NCI-H1092 (cell line): ENCODE data around the gene ZNF76.
"Not testable (repeated sequence)": the region's sequence is repeated elsewhere in the genome, so short reads cannot be mapped to it uniquely, and the experiment has no call there.

Source experiments
- DNase-seq: peaks from one replicate; lab custom pipeline; 2025; lab: John Stamatoyannopoulos, UW

Gene ZNF76

GRCh38 chr6:35300848-35301247, 41.3 kb downstream of the ZNF76 start:
- DNase-seq, result no peak

DNA sequence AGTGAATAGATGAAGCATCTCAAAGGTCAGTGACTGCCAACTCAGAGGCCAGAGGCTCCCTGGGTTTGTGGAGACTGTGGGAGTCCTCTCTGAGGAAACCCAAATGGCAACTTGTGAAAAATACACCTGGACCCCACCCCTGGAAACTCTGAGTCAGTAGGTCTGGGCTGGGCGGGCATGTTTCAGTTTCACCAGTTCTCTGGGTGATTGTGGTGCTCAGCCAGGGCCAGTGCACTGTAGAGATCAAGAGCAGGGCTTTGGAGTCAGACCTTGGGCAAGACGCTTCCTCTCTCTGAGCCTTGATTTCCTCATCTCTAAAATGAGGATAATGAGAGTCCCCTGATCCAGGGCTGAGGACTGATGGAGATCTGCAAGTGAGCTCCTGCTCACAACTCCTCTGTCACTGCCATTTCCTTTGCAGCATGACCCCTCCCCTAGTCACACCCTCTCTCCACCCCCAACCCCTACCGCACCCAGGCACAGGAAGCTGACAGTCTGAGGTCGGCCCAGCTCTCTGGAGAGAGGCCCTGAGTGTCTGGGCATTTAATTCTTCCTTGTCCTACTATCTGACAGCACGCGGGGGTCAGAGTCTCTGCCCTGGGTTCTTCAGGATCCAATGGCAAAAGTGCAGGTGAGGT, 43.2 kb downstream of the ZNF76 start:
- no peak for DNase-seq

DNA sequence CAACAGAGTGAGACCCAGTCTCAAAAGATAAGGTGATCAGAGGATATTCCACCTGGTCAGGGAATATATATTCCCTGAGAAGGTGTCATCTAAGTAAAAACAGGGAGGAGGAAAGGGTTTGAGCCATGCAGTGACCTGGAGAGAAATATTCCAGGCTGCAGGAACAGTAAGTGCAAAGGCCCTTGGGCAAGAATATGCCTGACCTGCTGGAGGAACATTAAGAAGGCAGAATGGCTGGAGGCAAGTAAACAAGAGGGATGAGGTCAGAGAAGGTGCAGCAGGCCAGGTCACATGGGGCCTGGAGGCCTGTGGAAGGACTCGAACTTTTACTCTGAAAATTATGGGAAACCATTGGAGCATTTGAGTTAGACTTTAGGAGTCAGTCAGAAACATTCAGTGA, 44.8 kb downstream of the ZNF76 start:
- DNase-seq, result no peak

DNA sequence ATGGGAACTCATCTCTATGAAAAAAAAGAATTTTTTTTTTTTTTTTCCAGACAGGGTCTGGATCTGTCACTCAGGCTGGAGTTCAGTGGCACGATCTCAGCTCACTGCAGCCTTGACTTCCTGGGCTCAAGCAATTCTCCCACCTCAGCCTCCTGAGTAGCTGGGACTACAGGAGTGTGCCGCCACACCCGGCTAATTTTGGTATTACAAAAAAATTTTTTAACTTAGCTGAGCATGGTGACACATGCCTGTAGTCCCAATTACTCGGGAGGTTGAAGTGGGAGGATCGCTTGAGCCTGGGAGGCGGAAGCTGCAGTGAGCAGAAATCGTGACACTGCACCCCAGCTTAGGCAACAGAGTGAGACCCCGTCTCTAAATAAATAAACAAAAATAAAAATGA, 45.6 kb downstream of the ZNF76 start:
- DNase-seq, result no peak

- DNase-seq, result not testable (repeated sequence)
Measured at GRCh38 chr6:35307138-35307537, 47.6 kb downstream of the ZNF76 start.

DNA sequence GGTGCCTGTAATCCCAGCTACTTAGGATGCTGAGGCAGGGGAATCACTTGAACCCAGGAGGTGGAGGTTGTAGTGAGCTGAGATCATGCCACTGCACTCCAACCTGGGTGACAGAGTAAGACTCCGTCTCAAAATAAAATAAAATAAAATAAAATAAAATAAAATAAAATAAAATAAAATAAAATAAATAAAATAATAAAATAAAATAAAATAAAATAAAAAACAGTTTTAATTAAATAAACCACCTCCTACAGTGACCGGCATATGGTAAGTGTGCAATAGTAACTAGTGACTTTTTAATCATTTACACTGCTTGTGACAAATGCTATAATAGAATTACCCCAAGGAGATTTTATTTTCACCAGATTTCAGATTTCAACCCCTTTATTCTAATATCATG, 49.0 kb downstream of the ZNF76 start:
- not testable (repeated sequence) for DNase-seq

DNA sequence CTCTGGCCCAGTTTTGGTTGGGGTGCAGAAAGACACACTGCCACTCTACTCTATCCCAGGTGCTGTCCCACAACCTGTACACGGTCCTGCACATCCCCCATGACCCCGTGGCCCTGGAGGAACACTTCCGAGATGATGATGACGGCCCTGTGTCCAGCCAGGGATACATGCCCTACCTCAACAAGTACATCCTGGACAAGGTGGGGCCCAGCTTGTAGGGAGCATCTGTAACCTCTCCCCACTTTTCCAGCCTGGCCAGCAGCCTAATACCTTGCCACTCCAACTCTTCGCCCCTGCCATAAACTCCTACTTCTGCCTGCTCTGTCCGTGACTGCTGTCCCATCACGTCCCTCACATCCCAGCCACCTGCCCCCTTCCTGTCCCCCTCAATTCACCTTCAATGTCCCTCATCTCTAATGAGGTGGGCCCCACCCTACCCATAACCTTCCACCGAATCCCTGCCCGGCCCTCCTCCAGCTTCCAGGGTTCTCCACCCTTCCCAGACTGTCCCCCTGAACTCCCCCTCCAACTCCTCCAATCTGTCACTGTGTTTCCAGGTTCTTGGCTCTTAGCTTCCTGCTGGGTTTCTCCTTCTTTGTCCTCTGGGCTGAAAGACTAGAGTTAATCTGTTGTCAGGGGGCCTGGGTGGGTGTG, 50.2 kb downstream of the ZNF76 start:
- no peak for DNase-seq

- no peak for DNase-seq
Measured at GRCh38 chr6:35310265-35310831, 50.8 kb downstream of the ZNF76 start.

DNA sequence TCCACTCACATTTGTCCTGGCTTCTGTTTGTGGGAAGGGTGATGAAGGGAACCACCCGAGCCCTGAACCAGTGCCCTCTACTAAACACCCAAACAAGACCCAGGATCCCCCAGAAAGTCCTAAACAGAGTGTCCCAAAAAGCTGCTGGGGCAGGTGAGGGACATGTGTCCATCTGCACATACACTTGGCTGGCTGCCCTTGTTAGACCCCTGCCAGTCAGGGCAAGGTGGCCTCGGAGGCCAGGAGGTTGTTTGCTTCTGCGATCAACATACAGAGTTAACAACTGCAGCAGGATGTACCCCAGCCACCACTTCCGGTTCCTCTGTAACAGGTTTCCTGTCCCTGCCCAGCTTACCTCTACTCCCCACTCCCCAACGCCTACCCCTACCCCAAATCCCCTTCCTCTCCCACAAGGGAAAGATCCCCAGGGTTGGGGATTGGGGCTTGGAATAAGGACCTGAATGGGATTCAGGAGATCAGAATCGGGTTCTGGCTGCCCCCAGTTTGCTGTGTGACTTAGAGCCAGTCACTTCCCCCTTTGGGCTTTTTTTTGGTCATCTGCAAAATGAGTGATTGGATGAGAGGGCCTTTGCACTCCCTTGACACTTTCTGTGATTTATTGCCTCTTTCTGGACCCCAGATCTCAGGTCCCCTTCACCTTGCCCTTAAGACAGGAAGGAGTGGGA, 52.0 kb downstream of the ZNF76 start:
- no peak for DNase-seq

DNA sequence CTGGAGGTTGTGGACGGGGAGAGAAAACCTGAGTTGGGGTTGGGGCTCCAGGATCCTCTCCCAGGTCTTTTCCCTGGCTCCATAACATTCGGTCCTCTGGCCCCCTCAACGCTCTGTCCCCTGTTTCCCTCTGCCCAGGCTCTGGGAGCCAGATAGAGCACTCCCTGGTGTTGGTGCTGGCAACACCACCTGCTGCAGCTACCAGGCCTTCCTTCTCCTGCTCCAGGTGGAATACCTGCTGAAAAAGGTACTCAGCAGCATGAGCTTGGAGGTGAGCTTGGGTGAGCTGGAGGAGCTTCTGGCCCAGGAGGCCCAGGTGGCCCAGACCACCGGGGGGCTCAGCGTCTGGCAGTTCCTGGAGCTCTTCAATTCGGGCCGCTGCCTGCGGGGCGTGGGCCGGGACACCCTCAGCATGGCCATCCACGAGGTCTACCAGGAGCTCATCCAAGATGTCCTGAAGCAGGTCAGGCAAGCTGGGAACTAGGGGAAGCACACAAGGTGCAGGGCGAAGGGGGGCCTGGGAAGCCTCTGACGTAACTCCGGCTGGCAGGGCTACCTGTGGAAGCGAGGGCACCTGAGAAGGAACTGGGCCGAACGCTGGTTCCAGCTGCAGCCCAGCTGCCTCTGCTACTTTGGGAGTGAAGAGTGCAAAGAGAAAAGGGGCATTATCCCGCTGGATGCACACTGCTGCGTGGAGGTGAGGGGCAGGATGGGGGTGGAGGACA, 52.7 kb downstream of the ZNF76 start:
- DNase-seq, result no peak

- no peak for DNase-seq
Measured at GRCh38 chr6:35312807-35313206, 53.3 kb downstream of the ZNF76 start.

GRCh38 chr6:35317483-35318195, 58.1 kb downstream of the ZNF76 start:
- DNase-seq, result no peak

GRCh38 chr6:35318196-35319171, 58.9 kb downstream of the ZNF76 start:
- peak; percentile 68 for DNase-seq

- DNase-seq, result no peak
Measured at GRCh38 chr6:35319346-35320030, 60.0 kb downstream of the ZNF76 start.

DNA sequence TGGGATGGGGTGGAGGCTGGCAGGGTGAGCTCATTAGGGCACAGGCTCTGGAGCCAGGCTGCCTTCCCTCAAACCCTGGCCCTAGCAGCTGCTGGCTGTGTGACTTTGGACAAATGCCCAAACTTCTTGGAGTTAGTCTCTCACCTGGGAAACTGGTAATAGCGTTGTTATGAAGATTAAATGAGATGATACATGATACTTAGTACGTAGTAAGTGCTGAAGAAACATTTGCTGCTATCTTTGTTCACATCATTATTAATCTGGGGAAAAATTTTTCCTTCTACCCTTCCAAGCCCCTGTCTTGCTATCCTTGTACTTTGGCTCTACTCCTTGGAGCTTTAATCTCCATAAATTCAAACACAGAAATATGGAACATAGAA, 60.5 kb downstream of the ZNF76 start:
- DNase-seq, result no peak

DNA sequence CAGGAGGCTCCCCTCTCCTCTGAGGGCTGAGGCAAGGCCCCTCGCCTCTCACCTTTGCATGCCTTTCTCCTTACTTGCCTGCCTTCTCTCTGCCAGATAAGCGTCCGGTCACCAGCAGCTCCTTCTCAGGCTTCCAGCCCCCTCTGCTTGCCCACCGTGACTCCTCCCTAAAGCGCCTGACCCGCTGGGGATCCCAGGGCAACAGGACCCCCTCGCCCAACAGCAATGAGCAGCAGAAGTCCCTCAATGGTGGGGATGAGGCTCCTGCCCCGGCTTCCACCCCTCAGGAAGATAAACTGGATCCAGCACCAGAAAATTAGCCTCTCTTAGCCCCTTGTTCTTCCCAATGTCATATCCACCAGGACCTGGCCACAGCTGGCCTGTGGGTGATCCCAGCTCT, 61.6 kb downstream of the ZNF76 start:
- no peak for DNase-seq

DNA sequence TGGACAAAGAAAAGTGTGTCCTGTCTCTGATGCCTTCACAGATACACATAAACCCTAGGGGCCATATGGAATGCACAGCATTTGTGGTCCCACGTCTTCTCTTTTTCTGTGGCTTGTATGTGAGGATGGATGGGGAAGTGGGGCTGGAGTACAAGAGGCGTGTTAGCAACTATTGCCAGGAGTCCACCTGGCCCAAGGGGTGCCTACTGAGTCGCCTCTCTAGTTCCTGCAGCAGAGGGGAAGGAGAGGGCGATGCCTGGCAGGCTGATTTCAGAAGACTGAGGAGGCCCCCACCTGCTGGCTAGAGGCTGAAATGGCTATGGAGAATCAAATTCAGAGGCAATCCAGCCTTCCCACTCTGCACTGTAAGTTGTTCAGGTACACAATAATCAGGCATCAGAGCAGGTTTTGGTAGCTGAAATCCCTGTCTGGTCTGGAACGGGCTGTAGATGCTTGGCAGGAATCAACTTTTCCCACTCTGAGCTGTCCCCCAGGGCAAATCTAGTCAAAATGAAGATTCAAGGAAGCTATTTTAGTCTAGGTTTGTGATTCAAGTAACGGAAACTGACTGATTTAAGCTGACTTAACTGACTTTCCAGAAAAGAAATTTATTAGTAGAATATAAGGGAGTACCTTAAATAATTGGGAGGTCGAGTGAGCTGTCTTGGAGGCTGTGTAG, 68.0 kb downstream of the ZNF76 start:
- peak; percentile 14 for DNase-seq

DNA sequence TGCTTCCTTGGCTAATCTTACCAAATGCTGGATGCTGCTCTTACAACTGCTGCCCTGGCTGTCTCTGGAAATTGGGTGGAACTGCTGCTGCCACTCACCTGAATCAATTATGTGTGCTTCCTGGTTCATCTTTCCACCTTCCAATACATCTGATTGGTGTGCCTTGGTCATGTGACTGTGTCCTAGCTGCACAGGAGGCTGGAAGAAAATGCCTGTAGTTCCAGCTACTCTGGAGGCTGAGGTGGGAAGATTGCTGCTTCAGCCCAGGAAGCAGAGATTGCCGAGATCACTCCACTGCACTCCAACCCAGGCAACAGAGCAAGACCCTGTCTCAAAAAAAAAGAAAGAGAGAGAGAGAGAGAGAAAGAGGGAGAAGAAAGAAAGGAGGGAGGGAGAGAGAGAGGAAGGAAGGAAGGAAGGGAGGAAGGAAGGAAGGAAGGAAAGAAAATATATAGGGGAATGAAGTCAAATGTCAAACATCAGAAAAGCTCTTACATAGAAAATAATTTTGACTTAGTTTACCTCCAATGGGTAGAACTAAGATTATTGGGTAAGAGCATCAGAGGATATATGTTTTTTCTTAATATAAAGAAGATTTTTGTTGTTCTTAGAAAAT, 68.7 kb downstream of the ZNF76 start:
- no peak for DNase-seq

DNA sequence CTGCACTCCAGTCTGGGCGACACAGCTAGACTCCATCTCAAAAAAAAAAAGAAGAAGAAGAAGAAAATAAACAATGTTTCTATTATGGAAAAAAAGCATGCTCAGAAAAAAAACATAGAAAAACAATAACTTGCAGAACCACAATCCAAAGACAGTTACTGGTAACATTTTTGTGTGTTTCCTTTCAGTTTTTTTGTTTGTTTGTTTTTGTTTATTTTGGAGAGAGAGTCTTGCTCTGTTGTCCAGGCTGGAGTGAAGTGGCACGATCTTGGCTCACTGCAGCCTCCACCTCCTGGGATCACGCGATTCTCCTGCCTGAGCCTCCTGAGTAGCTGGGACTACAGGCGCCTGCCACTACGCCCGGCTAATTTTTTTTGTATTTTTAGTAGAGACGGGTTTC, 69.4 kb downstream of the ZNF76 start:
- not testable (repeated sequence) for DNase-seq
